WTC11 (cell line): ENCODE measurements around the gene CSF1. TPM values are rescaled to one million over a fixed set of nuclear protein-coding genes. Genes with fewer than 3 reads are reported as not detected.

Experiments
- ATAC-seq: fragments of 200-7000 bp; cut with Tn5 transposase; 2 replicates; pipeline ENCODE4 v1.10.0; 2021; ENCODE audit warnings: mild to moderate bottlenecking, moderate library complexity
- CTCF ChIA-PET: fragments of 300-600 bp; sonication (Branson Sonifier 250); formaldehyde crosslinking; loops from one replicate; lab custom pipeline; 2021; ENCODE audit warnings: antibody characterized with exemption; lab: Charles Lee
- POLR2A ChIA-PET: fragments of 350-600 bp; sonication (Branson Sonifier 250); formaldehyde crosslinking; loops from one replicate; lab custom pipeline; 2021; ENCODE audit warnings: antibody characterized with exemption; lab: Charles Lee
- DNase-seq: peaks from one replicate; pipeline ENCODE4 v3.0.0; 2021; ENCODE audit warnings: low spot score
- H3K27ac Mint-ChIP-seq: 2 replicates; pipeline ENCODE4 v1.8.0; 2021; ENCODE audit warnings: mixed read lengths
- H3K27me3 Mint-ChIP-seq: 2 replicates; pipeline ENCODE4 v1.8.0; 2021; ENCODE audit warnings: low read depth, mild to moderate bottlenecking, moderate library complexity, mixed read lengths
- H3K36me3 Mint-ChIP-seq: 2 replicates; pipeline ENCODE4 v1.8.0; 2021; ENCODE audit warnings: mixed read lengths
- H3K4me1 Mint-ChIP-seq: 2 replicates; pipeline ENCODE4 v1.8.0; 2022; ENCODE audit warnings: mixed read lengths
- H3K4me3 Mint-ChIP-seq: 2 replicates; pipeline ENCODE4 v1.8.0; 2021; ENCODE audit warnings: mild to moderate bottlenecking, moderate library complexity, mixed read lengths
- H3K9me3 Mint-ChIP-seq: 2 replicates; pipeline ENCODE4 v1.8.0; 2021; ENCODE audit warnings: mixed read lengths
- AR ChIP-seq: fragments of 250-450 bp; sonication (Bioruptor Pico); IDR thresholded peaks from 2 replicates; pipeline ENCODE4 v1.9.0; 2021; ENCODE audit warnings: mild to moderate bottlenecking
- ATF1 ChIP-seq: sonication (generic); formaldehyde crosslinking; IDR thresholded peaks from 2 replicates; pipeline ENCODE4 v1.8.1; 2023; ENCODE audit warnings: mild to moderate bottlenecking, moderate library complexity, missing genetic modification reagents
- ATF3 ChIP-seq: sonication (generic); formaldehyde crosslinking; conservative IDR thresholded peaks from 2 replicates; pipeline ENCODE4 v1.8.1; 2022; ENCODE audit warnings: mild to moderate bottlenecking, missing genetic modification reagents
- CREM ChIP-seq: sonication (generic); formaldehyde crosslinking; IDR thresholded peaks from 2 replicates; pipeline ENCODE4 v1.8.1; 2022; ENCODE audit warnings: mild to moderate bottlenecking, missing genetic modification reagents, moderate library complexity
- HMGA2 ChIP-seq: fragments of 250-450 bp; sonication (Bioruptor Pico); IDR thresholded peaks from 2 replicates; pipeline ENCODE4 v1.4.0; 2021; ENCODE audit warnings: mild to moderate bottlenecking, moderate library complexity
- IRF2 ChIP-seq: sonication (generic); formaldehyde crosslinking; IDR thresholded peaks from 2 replicates; pipeline ENCODE4 v1.8.0; 2022; ENCODE audit warnings: low read depth, missing genetic modification reagents, borderline replicate concordance
- JAZF1 ChIP-seq: fragments of 250-450 bp; sonication (Bioruptor Pico); IDR thresholded peaks from 2 replicates; pipeline ENCODE4 v1.9.0; 2021; ENCODE audit warnings: moderate library complexity, mild to moderate bottlenecking, inconsistent platforms
- KAT7 ChIP-seq: sonication (generic); formaldehyde crosslinking; IDR thresholded peaks from 2 replicates; pipeline ENCODE4 v1.8.1; 2023; ENCODE audit warnings: missing genetic modification reagents, mild to moderate bottlenecking, borderline replicate concordance
- MAX ChIP-seq: sonication (generic); formaldehyde crosslinking; IDR thresholded peaks from 2 replicates; pipeline ENCODE4 v1.8.0; 2022; ENCODE audit warnings: mild to moderate bottlenecking, missing genetic modification reagents
- MLX ChIP-seq: sonication (generic); formaldehyde crosslinking; IDR thresholded peaks from 2 replicates; pipeline ENCODE4 v1.8.1; 2023; ENCODE audit warnings: mild to moderate bottlenecking, missing genetic modification reagents, moderate library complexity
- NFATC4 ChIP-seq: fragments of 250-450 bp; sonication (Bioruptor Pico); IDR thresholded peaks from 2 replicates; pipeline ENCODE4 v1.9.0; 2021; ENCODE audit warnings: mild to moderate bottlenecking
- NR3C1 ChIP-seq: sonication (generic); formaldehyde crosslinking; conservative IDR thresholded peaks from 2 replicates; pipeline ENCODE4 v1.8.1; 2023; ENCODE audit warnings: low read depth, mild to moderate bottlenecking, missing genetic modification reagents
- RORB ChIP-seq: fragments of 250-450 bp; sonication (Bioruptor Pico); IDR thresholded peaks from 2 replicates; pipeline ENCODE4 v1.9.0; 2021; ENCODE audit warnings: mild to moderate bottlenecking
- SOX15 ChIP-seq: fragments of 250-450 bp; sonication (Bioruptor Pico); IDR thresholded peaks from 2 replicates; pipeline ENCODE4 v1.9.0; 2021; ENCODE audit warnings: mild to moderate bottlenecking
- TCF7 ChIP-seq: sonication (generic); formaldehyde crosslinking; IDR thresholded peaks from 2 replicates; pipeline ENCODE4 v1.8.0; 2022; ENCODE audit warnings: mild to moderate bottlenecking, low read depth, missing genetic modification reagents, moderate library complexity
- TEAD4 ChIP-seq: sonication (generic); formaldehyde crosslinking; IDR thresholded peaks from 2 replicates; pipeline ENCODE4 v1.8.0; 2022; ENCODE audit warnings: mild to moderate bottlenecking, missing genetic modification reagents
- USF1 ChIP-seq: sonication (generic); formaldehyde crosslinking; IDR thresholded peaks from 2 replicates; pipeline ENCODE4 v1.8.0; 2022; ENCODE audit warnings: mild to moderate bottlenecking, missing genetic modification reagents
- ZBTB43 ChIP-seq: sonication (generic); formaldehyde crosslinking; IDR thresholded peaks from 2 replicates; pipeline ENCODE4 v1.8.1; 2023; ENCODE audit warnings: mild to moderate bottlenecking, missing genetic modification reagents
- ZNF281 ChIP-seq: sonication (generic); formaldehyde crosslinking; IDR thresholded peaks from 2 replicates; pipeline ENCODE4 v1.8.0; 2023; ENCODE audit warnings: mild to moderate bottlenecking, missing genetic modification reagents
- ZNF512 ChIP-seq: sonication (generic); formaldehyde crosslinking; IDR thresholded peaks from 2 replicates; pipeline ENCODE4 v1.8.1; 2022; ENCODE audit warnings: missing genetic modification reagents, borderline replicate concordance
- ZNF532 ChIP-seq: fragments of 250-450 bp; sonication (Bioruptor Pico); IDR thresholded peaks from 2 replicates; pipeline ENCODE4 v1.9.0; 2021; ENCODE audit warnings: mild to moderate bottlenecking, borderline replicate concordance
- total RNA-seq: library from RNA; stranded (reverse); gene quantifications from 3 replicates; pipeline ENCODE4 v1.2.3, GENCODE V29; 2021

CSF1 gene
- total RNA-seq, 1 experiment from 2014 or later: 3.0 TPM

GRCh38 chr1:109947582-109948284, 37.1 kb downstream of the CSF1 start (continued):
- no peak for TF ChIP-seq ZBTB43
- TF ChIP-seq HMGA2: no peak
- TF ChIP-seq ZNF281 (CRISPR knock-in tag): no peak
- no peak for TF ChIP-seq MLX
- no peak for TF ChIP-seq NFATC4 (CRISPR knock-in tag)
- no peak for TF ChIP-seq JAZF1 (CRISPR knock-in tag)
- TF ChIP-seq AR (CRISPR knock-in tag): no peak
- no peak for TF ChIP-seq IRF2 (CRISPR knock-in tag)

GRCh38 chr1:109948285-109948630, 37.6 kb downstream of the CSF1 start:
- DNase-seq (no peak), ATAC-seq (no peak)
- Mint-ChIP-seq H3K9me3 (peaks cover 4% of the 10 kb centered on the region), H3K36me3 (no peaks in the 10 kb centered on the region), H3K27ac (no peak overlapping the region), H3K27me3 (no peaks in the 10 kb centered on the region), H3K4me3 (no peak overlapping the region), H3K4me1 (peaks cover 6% of the 10 kb centered on the region; the same call in 1 of the 2 replicates)
- ChIA-PET POLR2A (interaction anchor here (1.5 kb wide), 1 partner anchor 11 kb away, joined by 3 read pairs; no protein-coding TSS in a partner anchor), CTCF (interaction anchor here (1.6 kb wide), 1 partner anchor 36 kb away, joined by 4 read pairs; the partner anchor contains the start of gene AHCYL1)
- no peak for TF ChIP-seq TEAD4
- TF ChIP-seq ZNF512: no peak
- TF ChIP-seq MAX (CRISPR knock-in tag): no peak
- no peak for TF ChIP-seq ATF1
- TF ChIP-seq TCF7 (CRISPR knock-in tag): no peak
- TF ChIP-seq KAT7 (CRISPR knock-in tag): no peak
- TF ChIP-seq SOX15 (CRISPR knock-in tag): no peak
- TF ChIP-seq ATF3 (CRISPR knock-in tag): no peak
- no peak for TF ChIP-seq USF1
- TF ChIP-seq ZNF532: no peak
- TF ChIP-seq RORB (CRISPR knock-in tag): no peak
- no peak for TF ChIP-seq CREM
- no peak for TF ChIP-seq NR3C1
- no peak for TF ChIP-seq HMGA2
